ENCODE measurements around the gene PHKA2.

GRCh38 chrX:18964026-18964425, 19.9 kb downstream of the PHKA2 start:
- TF ChIP-seq CTCF (conservative IDR thresholded peaks at IDR 0.05 in 1 of 2, IDR thresholded peaks at IDR 0.05 in 1 of 2; ENCODE audit: low read depth in 1 of 2, low read length in 2 of 2), result no peak
- no peak for TF ChIP-seq EZH2 (IDR thresholded peaks at IDR 0.05; ENCODE audit: low read length, missing control alignments)

Data from fibroblast of lung (primary cell).